ENCODE results near the gene CHST15.

CHST15 gene

DNA sequence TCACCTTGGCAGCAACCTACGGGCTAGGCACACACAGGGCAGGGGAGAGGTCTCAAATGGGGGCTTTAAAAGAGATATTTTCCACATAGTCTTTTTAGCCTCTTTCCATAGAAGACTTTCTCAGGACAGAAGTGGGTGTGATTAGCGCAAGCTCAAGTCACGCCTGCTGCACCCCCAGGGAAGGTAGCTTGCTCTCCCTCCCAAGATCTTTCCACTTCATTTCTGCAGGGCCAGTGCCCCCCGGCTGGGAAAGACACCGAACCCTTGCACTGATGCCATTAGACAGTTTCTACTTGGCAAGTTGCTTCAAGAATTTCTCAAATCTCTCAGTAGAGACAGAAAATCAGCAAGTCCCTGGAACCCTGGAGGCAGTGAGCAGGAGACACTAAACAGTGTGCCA, 19.4 kb downstream of the CHST15 start:
- no peak for DNase-seq (ENCODE audit: extremely low read depth, low read depth)
- TF ChIP-seq, protein P1, sequence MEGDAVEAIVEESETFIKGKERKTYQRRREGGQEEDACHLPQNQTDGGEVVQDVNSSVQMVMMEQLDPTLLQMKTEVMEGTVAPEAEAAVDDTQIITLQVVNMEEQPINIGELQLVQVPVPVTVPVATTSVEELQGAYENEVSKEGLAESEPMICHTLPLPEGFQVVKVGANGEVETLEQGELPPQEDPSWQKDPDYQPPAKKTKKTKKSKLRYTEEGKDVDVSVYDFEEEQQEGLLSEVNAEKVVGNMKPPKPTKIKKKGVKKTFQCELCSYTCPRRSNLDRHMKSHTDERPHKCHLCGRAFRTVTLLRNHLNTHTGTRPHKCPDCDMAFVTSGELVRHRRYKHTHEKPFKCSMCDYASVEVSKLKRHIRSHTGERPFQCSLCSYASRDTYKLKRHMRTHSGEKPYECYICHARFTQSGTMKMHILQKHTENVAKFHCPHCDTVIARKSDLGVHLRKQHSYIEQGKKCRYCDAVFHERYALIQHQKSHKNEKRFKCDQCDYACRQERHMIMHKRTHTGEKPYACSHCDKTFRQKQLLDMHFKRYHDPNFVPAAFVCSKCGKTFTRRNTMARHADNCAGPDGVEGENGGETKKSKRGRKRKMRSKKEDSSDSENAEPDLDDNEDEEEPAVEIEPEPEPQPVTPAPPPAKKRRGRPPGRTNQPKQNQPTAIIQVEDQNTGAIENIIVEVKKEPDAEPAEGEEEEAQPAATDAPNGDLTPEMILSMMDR (IDR thresholded peaks at IDR 0.05; ENCODE audit: low read depth, low read length), result no peak

DNA sequence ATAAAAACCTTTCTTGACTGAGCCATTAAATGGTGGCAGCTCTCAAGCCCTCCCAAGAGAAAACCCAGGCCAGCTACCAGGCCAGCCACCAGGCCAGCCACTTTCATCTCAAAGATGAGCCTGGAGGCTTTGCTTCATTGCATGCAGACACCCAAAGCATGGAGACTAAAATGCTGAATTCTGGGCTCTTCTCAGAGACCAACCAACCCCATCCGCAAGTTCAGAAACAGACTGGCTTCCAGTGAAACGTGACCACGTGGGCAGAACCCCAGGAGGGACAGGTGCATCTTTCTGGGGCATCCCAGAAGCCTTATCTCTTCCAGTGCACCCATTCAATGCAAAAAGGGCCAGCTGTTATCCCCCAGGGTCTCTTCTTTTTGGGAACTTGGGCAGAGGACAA, 20.9 kb downstream of the CHST15 start:
- no peak for DNase-seq (ENCODE audit: extremely low read depth, low read depth)
- TF ChIP-seq, protein P1 (IDR thresholded peaks at IDR 0.05; ENCODE audit: low read depth, low read length), result no peak

DNA sequence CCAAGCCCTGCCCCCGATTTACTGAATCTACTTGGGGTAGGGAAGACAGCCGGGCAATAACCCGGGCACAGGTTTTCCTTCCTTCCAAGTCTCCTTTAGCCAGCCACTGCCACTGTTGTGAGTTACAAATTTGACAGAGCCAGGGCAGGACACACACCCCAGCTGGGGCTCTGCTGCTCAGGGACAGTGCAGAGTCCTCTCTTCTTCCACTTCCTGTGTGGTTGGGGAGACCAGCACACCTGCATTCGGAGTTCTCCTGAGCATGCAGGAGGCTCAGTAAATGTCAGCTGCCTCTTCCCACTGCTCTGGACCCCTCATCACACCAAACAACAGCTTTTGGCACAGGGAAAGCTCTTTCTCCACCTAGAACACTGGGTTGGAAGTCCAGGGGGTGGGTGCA, 21.3 kb downstream of the CHST15 start:
- TF ChIP-seq, protein P1 (IDR thresholded peaks at IDR 0.05; ENCODE audit: low read depth, low read length), result no peak
- DNase-seq (ENCODE audit: extremely low read depth, low read depth), result no peak

DNA sequence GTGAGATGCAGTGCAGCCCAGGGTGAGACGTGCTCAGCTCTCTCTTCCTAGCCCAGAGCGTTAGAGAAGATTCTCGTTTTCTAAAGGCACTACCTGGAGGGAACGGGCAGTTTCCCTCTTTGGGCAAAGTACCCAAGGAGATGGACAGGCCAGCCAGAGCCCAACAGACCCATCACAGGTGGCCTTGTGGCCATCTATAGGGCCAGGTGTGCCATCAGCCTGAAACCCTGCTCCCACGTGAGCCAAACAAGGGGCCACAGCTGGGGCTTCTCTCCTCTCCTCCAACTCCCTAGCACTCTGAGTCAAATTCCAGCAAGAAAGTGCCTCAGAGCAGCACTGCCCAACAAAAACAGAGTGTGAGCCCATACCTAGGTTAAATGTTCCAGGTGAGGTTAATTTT, 22.3 kb downstream of the CHST15 start:
- DNase-seq (ENCODE audit: extremely low read depth, low read depth), result no peak
- TF ChIP-seq, protein P1 (IDR thresholded peaks at IDR 0.05; ENCODE audit: low read depth, low read length), result no peak

DNA sequence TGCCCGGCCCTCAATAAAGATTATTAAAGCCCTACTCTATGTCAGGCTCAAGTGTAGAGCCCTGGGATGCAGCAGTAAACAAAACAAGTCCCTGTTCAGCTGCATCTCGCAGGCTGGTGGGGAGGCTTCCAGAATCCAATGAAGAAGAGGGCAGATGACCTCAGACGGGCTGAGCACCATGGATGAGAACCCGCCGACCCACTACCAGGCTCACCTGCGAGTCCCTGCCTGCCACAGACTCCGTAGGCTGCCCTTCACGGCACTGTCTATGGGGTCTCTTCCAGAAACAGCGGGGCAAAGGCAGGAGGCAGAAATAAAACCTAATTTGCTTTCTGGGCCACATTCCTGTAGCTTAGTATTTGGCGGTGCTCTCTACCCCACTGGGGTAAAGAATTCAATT, 22.7 kb downstream of the CHST15 start:
- TF ChIP-seq, protein P1 (IDR thresholded peaks at IDR 0.05; ENCODE audit: low read depth, low read length), result no peak
- DNase-seq (ENCODE audit: extremely low read depth, low read depth), result no peak

DNA sequence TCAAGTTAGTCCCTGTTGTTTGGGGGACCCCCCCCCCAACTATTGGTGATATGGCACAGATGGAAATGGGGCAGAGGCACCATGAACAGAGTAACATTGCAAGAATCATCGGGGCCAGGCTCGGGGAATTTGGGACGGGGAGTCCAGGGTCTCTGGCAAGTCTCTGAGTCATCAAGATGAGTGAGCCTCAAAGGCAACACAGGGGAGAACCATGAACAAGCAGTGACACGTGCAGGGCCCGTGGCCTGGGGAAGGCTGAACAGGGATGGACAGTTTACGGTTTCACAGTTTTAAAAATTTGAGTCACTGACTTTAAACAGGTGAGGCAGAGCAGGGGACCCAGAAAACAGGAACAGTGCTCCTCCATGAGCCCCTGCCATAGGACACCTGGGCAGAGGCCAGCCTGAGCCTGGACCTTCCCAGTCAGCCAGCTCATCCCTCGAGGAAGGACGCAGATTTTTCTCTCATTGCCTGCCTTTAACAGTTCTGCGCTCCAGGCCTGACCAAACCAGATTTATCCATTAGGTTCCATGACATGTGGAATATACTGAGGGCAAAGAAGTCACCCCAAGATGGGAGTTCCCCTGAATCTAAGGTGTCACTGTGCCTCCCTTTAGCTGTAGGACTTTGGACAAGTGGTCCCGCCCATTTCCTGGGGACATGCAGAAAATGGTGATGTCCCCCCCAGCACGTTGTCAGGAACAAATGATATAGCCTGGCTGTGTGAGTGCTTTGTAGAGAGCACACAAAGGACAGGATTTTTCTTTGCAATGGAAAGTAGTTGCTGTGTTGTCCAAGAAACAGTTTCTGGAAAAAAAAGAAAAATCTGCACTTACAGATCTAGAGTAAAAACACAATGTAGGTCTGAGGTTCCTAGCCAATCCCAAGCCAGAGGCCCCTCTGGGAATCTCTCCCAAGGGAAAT, 23.8 kb downstream of the CHST15 start:
- no peak for DNase-seq (ENCODE audit: extremely low read depth, low read depth)
- TF ChIP-seq, protein P1 (IDR thresholded peaks at IDR 0.05; ENCODE audit: low read depth, low read length), result no peak

DNA sequence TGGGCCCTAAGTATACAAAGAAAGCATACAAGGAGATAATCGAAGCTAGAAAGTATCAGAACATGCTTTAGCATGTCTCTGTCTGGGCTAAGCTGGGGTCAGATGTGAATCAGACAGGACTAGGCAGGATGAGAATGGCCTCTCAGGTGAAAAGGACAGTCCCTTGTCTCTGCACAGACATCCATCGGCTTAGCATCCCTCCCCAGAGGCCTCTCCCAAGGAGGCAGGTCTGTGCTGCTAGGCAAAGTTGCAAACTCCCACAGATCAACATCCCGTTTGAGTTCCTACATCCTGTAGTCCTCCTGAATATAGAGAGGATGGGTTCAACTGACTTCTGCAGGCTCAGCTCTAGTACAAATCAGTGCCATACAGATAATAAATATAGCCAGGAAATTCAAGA, 24.5 kb downstream of the CHST15 start:
- no peak for DNase-seq (ENCODE audit: extremely low read depth, low read depth)
- TF ChIP-seq, protein P1 (IDR thresholded peaks at IDR 0.05; ENCODE audit: low read depth, low read length), result no peak

Measured in AG09319 (cell line).